K562 (cell line): ENCODE results near the gene OSBPL3.

ENCODE experiments used
- LCOR ChIP-seq: sonication (generic); formaldehyde crosslinking; IDR thresholded peaks from 2 replicates; pipeline ENCODE4 v1.8.0; 2022; ENCODE audit warnings: mild to moderate bottlenecking, missing genetic modification reagents
- MAFG ChIP-seq: fragments of 450-650 bp; conservative IDR thresholded peaks from 2 replicates; pipeline ENCODE4 v1.6.1; 2016; ENCODE audit warnings: missing genetic modification characterization, missing compliant biosample characterization
- PHF8 ChIP-seq: fragments of 200-600 bp; sonication (generic); IDR thresholded peaks from 2 replicates; pipeline ENCODE4 v1.6.1; 2012; ENCODE audit warnings: mixed run types, mild to moderate bottlenecking, inconsistent platforms, low read length, moderate library complexity, borderline replicate concordance
- POLR2A ChIP-seq: fragments of 450-650 bp; conservative IDR thresholded peaks from 2 replicates; pipeline ENCODE4 v1.6.1; 2016
- POLR2AphosphoS5 ChIP-seq: IDR thresholded peaks from 2 replicates; pipeline ENCODE4 v1.6.1; 2011; ENCODE audit warnings: mild to moderate bottlenecking, low read depth, low read length, moderate library complexity; ENCODE audit not compliant: control insufficient read depth, insufficient read depth
- ZNF232 ChIP-seq: sonication (generic); formaldehyde crosslinking; IDR thresholded peaks from 2 replicates; pipeline ENCODE4 v1.8.0; 2022; ENCODE audit warnings: mild to moderate bottlenecking, missing genetic modification reagents
- TF ChIP-seq, protein P1 (sequence below), 3 experiments: IDR thresholded peaks in 2 of 3; conservative IDR thresholded peaks in 1 of 3; 2 replicates each; pipeline ENCODE4 v1.5.1; 2011 to 2012; ENCODE audit warnings: low read length in 3 of 3, mild to moderate bottlenecking in 3 of 3, control low read depth in 2 of 3, improper control_type of control experiment in 1 of 3, inconsistent platforms in 1 of 3, low read depth in 1 of 3, mixed read lengths in 1 of 3, moderate library complexity in 1 of 3; ENCODE audit not compliant: insufficient read depth in 2 of 3
- TF ChIP-seq, protein P2 (sequence below), 2 experiments: fragments of 450-650 bp; IDR thresholded peaks; 2 replicates each; pipeline ENCODE4 v1.6.1; 2016; ENCODE audit warnings: mild to moderate bottlenecking in 2 of 2, borderline replicate concordance in 1 of 2, low read depth in 1 of 2, moderate library complexity in 1 of 2

- TF ChIP-seq MAFG (tag) (no peak), ZNF232 (no peak), PHF8 (no peak; the same call in 1 of the 2 replicates), POLR2AphosphoS5 (no peak), LCOR (CRISPR knock-in tag) (no peak), POLR2A (no peak; the same call in 1 of the 2 replicates)
- TF ChIP-seq, protein P1, sequence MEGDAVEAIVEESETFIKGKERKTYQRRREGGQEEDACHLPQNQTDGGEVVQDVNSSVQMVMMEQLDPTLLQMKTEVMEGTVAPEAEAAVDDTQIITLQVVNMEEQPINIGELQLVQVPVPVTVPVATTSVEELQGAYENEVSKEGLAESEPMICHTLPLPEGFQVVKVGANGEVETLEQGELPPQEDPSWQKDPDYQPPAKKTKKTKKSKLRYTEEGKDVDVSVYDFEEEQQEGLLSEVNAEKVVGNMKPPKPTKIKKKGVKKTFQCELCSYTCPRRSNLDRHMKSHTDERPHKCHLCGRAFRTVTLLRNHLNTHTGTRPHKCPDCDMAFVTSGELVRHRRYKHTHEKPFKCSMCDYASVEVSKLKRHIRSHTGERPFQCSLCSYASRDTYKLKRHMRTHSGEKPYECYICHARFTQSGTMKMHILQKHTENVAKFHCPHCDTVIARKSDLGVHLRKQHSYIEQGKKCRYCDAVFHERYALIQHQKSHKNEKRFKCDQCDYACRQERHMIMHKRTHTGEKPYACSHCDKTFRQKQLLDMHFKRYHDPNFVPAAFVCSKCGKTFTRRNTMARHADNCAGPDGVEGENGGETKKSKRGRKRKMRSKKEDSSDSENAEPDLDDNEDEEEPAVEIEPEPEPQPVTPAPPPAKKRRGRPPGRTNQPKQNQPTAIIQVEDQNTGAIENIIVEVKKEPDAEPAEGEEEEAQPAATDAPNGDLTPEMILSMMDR (IDR thresholded peaks at IDR 0.05 in 2 of 3, conservative IDR thresholded peaks at IDR 0.05 in 1 of 3; ENCODE audit: insufficient read depth in 2 of 3, low read depth in 1 of 3, low read length in 3 of 3): no peak
- TF ChIP-seq, protein P2, sequence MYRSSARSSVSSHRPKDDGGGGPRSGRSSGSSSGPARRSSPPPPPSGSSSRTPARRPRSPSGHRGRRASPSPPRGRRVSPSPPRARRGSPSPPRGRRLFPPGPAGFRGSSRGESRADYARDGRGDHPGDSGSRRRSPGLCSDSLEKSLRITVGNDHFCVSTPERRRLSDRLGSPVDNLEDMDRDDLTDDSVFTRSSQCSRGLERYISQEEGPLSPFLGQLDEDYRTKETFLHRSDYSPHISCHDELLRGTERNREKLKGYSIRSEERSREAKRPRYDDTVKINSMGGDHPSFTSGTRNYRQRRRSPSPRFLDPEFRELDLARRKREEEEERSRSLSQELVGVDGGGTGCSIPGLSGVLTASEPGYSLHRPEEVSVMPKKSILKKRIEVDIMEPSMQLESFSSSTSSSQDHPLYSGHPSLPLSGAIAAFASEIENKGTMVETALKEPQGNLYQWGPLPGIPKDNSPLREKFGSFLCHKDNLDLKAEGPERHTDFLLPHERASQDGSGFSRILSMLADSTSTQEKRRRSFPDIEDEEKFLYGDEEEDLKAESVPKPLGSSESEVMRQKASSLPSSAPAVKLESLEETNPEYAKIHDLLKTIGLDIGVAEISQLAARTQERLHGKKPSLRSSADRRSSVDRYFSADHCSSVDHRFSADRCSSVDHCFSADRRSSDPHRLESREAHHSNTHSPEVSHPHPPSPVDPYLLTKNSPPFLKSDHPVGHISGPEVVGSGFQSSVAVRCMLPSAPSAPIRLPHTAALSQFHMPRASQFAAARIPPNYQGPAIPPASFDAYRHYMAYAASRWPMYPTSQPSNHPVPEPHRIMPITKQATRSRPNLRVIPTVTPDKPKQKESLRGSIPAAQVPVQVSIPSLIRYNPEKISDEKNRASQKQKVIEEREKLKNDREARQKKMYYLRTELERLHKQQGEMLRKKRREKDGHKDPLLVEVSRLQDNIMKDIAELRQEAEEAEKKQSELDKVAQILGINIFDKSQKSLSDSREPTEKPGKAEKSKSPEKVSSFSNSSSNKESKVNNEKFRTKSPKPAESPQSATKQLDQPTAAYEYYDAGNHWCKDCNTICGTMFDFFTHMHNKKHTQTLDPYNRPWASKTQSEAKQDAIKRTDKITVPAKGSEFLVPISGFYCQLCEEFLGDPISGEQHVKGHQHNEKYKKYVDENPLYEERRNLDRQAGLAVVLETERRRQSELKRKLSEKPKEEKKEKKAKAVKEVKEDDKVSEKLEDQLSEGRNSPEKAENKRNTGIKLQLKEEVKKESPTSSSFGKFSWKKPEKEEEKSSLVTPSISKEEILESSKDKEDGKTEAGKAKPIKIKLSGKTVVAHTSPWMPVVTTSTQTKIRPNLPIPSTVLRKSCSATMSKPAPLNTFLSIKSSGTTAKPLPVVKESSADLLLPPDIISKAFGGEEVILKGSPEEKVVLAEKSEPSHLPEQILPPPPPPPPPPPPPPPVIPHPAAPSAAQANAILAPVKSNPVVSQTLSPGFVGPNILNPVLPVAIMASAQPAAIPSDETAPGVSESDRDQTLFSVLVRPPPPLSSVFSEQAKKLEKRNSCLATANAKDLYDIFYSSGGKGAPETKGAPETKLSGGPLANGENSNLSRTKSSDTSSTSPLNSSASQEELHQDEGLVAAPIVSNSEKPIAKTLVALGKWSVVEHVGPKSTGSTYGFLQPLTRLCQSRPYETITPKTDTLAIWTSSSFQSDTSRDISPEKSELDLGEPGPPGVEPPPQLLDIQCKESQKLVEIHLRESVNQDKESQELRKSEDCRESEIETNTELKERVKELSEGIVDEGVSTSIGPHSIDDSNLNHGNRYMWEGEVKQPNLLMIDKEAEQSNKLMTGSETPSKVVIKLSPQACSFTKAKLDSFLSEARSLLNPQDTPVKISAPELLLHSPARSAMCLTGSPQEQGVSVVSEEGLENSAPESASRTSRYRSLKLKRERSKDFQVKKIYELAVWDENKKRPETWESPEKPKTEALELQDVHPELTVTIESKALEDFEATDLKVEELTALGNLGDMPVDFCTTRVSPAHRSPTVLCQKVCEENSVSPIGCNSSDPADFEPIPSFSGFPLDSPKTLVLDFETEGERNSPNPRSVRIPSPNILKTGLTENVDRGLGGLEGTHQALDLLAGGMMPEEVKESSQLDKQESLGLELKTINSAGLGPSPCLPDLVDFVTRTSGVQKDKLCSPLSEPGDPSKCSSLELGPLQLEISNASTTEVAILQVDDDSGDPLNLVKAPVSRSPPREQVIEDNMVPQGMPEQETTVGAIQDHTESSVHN (IDR thresholded peaks at IDR 0.05; ENCODE audit: borderline replicate concordance in 1 of 2, low read depth in 1 of 2): no peak
These were observed 56.7 kb downstream of the OSBPL3 start for GRCh38 chr7:24923172-24923865.
